GM08714 (cell line): ENCODE data around the gene TTBK1.
A peak's percentile ranks its signal among the peaks of the same experiment; 100 is the strongest.

ENCODE experiments used
- H3K4me3 ChIP-seq: fragments of 200-500 bp; sonication (Bioruptor generic); 2 replicates; pipeline ENCODE4 v1.5.1; 2014; ENCODE audit warnings: mild to moderate bottlenecking, low read length, inconsistent platforms
- ZNF274 ChIP-seq: IDR thresholded peaks from 2 replicates; pipeline ENCODE4 v1.6.1; 2012; ENCODE audit warnings: mild to moderate bottlenecking, low read depth, low read length

The TTBK1 gene

DNA sequence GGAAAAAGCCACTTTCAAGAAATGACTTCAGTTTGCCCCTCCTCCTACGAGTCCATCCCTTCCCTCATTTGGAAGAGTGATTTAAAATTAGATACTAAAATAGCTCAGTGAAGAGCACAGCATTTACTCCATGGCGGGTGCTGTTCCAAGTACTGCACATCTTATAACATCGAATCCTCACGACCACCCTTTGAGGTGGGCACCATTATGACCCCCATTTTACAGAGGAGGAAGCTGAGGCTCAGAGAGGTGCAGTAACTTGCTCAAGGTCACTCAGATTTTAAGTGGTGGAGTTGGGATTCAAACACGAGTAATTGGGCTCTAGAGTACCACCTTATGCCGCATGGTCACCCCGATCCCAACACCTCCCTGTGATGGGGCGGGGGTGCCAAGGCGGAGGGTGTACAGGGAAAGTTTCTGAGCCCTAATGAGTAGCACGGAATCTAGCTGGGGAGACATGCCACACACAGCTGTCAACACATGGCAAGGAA, 25.5 kb downstream of the TTBK1 start:
- H3K4me3 ChIP-seq = no peak overlapping the region
- no peak for TF ChIP-seq ZNF274

DNA sequence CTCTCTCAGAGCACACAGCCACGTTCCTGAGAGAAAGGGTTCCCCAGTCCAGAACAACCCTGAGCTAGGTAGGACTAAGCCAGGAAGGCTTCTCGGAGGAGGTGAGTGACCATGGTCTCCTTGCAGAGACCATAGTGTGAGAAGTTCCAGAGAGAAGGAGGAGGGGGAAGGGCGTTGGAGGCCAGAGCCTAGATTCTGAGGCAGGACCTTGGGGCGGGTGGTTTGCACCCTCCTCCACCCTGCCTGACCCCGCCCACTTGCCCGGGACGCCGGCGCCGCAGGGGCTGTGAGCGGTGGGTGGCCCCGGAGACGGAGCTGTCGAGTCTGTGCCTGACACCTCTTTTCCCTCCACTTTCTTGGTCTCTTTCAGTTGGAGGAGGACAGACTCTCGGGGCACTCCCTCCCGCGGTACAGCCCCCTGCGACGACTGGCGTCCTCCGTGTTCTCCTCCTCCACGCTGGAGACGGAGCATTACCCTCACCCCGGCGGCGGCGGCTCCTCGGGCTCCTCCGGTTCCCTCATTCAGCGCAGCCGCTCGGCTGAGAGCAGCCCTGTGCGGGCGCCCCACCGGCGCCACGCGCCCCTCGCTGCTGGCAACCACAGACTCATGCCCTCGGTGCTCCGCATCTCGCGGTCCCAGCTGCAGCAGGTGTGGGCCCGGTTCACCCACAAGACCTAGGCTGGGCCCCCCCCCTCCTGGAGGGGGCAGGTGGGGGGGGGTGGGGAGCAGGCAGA, 26.2 kb downstream of the TTBK1 start:
- no peak for TF ChIP-seq ZNF274
- peak overlapping the region; percentile 34; the same call in 1 of the 2 replicates for H3K4me3 ChIP-seq

DNA sequence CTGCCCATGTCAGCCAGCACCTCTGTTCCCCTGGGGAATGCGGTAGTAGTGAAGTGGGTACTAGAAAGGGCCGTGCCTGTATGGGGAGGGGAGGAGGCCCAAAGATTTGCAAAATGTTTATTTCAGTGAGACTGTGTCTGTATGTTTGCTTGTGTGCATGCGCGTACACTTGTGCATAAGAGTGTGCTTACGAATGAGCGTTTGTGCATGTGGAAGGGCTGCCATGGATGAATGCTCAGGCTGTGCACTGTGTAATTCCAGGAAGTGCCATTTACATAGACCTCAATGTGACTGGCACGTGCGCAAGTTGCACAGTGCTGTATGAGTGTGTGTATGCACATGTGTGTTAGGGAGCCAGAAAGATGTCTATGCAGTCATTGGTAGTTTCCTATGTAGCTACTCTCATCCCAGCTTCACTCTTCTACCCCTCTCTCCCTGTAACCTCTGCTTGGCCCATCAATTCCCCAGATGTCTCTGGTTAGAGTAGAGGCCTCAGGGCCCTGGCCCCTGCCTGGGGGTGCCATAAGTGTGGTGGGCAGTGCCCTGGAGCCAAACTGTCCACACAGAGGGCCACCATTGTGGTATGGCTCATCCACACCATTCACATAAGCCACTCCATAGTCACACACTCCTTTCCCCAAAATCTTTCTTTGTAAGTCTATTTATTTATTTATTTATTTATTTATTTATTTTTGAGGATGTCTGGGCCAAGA, 28.0 kb downstream of the TTBK1 start:
- no peak overlapping the region for H3K4me3 ChIP-seq
- TF ChIP-seq ZNF274 = no peak

DNA sequence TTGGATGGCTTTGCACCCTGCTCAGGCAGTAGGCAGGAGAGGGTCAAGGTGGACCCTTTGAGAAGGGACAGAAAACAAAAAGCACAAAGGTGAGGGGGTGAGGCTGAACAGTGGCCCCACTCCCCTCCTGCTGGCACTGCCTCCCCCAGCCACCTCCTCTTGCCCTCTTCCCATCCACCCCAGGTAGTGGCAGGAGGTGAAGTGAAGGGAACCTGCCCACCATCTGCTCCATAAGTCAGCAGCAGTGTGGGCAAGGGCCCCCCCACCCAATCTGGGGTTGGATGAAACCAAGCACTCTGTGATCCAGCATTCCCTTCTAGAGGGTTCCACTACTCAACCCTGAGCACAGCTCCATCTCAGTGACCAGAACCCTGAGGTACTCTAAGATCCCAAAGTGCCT, 28.7 kb downstream of the TTBK1 start:
- no peak for TF ChIP-seq ZNF274
- H3K4me3 ChIP-seq = no peak overlapping the region

DNA sequence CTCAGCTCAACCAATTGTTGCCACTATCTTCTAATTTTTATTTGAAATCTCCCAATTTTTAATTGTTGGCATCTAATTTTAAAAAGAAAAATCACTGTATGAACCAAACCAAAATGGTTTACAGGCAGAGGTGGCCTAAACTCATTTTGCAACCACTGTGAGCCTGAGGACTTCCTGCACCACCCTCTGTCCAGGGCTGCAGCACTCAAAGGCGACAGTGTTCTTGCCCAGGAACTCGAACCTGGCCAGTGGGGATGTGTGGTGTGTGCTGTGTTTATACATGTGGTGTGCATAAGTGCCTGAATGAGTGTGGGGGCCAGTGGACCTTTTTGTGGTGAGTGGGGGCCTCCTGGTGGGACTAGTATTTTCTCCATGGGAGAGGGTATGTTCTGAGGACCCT, 30.4 kb downstream of the TTBK1 start:
- TF ChIP-seq ZNF274 = no peak
- no peak overlapping the region for H3K4me3 ChIP-seq

DNA sequence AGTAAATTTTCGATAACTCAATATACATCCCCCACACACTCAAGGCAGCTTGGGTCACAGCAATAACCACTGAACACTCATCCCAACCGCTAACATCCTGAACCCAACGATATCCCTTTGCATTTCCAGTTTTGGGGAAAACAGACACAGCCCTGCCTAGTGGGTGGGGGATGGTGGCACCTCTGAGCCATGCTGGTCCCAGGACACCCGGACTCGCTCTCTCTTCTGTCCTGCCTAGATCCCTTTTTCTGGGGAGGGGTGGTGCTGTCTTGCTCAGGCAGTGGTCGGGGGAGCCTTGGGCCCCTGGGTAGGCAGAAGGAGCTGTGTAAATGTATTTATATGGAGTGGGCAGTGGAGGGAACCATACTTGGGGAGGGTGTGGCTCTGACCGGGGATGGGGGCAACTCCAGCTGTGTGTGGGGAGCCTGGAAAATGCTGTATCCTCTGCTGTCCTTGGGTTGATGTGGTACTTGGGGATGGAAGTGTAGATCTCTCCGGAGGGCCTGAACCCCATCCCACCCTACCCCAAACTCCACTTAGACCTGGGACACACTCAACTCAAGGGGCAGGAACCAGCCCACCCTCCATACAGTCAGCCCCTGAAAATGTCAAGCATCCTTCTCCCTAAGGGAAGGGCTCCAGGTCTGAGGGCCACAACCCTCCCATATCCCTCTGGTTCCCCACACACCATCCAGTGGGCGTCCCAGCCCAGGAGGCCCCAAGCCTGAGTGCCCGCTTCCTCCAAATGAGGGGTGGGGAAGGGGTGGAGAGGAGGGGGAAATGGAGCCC, 31.0 kb downstream of the TTBK1 start:
- no peak for TF ChIP-seq ZNF274
- no peak overlapping the region for H3K4me3 ChIP-seq

DNA sequence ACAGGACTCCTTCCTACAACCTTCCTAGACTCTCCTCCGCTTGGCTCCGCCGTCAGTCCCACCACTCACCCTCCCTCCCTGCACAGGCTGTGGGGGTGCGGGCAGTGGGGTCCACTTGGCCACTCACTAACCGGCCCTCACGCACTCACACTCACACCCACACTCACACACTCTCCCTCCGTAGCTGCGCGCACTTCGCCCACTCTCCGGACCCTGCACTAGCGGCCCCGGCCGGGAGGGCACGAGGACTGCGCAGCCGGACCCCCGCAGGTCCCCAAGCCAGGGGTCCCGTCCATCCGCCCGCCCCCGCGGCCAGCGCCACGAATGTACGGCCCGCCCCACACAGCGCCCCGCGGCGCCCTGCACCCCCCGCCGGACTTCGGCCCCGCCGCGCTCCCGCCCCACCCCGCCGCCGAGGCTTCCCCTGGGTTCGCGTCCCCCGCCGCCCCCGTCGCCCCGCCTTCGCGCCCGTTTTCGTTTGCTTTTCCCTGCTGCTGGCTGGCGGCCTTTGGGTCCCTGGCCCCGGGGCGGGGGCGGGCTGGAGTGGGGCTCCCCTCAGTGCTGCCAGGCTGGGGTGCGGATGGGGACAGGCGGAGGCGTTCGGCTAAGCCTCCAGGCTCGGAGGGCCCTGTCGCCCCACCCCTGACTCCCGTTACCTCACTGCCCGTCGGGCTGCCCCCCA, 31.8 kb downstream of the TTBK1 start:
- H3K4me3 ChIP-seq = no peak overlapping the region; the same call in 1 of the 2 replicates
- no peak for TF ChIP-seq ZNF274

DNA sequence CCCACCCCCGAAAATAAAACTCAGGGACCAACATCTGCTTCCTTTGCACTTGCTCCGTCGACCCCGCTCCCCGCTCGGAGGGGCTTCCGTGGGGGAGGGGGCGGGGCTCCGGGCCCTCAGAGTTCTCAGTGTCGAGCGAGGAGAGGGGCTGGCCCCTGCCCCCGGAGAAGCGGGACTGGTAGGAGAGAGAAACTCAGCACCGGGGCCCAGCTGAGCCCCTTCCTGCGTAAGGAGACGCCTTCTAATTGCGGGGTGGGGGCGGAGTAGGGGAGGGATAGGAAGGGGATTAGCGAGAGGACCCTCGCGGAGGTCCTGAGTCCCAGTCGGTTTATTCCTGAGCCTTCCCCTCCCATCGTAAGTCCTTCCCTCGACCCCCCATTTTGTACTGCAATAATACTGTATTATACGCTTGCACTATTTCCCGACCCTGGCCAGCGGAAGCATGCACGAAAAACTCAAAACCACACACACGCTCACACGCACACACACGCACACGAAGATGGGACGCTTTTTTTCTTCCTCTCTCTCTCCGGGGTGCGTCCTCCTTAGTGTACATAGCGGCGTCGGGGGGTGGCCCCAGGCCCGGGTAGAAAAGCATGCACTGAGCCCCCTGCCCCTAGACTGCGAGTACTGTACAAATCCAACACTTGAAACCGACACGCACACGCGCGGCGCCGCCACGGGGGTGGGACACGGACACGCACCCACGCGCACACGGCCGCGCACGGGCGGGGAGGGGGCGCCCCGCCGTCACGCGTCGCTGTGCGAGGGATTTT, 32.7 kb downstream of the TTBK1 start:
- peak overlapping the region; percentile 0; the same call in 1 of the 2 replicates for H3K4me3 ChIP-seq
- no peak for TF ChIP-seq ZNF274

DNA sequence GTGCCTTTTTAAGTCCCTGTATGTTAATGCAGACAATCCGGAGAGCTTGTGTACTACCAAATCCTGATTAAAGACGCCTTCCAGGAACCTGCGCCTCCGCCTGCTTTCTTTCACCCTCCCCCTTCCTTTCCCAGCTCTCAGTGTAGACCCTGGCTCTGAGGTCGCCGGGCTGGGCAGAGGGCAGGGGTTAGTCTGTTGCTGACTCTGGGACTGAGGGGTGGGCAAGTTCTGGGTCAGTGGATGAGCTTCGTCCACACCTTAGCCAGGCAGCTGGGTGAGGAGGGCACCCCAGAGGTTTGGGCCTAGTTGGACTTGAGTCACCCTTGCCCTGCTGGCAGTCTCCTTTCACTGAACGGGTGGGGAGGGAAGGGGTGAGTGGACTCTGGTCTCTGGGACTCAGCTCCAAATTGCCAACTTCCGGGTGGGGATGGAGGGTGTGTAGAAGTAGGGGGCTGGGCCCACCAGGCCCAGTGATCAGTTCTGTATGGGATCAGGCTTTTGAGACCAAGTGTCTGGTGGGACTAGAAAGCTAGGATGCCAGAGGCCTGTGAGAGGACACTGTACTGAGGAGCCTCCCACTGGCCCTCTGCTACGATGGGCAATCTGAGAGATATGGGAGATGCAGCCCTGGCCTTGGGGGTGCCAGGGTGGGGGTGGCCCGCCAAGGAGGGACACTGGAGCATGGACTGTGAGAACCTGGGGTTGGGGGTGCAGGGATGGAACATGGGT, 33.5 kb downstream of the TTBK1 start:
- TF ChIP-seq ZNF274 = no peak
- peak overlapping the region; percentile 0; the same call in 1 of the 2 replicates for H3K4me3 ChIP-seq

DNA sequence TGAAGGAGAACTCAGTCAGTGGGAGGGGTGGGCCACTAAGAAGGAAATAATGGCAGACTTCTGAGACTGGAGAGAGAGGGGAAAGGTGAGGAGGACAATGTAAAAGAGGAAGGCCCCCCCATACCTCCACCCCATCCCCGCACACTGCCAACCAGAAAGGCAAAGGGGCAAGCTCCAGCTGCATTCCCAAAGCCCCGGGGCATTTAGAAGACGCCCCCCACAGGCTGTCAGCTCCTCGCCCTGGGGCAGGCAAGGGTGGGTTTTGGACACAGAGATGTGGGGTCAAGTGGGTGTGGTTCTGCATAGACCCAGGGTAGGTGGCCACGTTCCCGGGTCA, 34.0 kb downstream of the TTBK1 start:
- no peak for TF ChIP-seq ZNF274
- no peak overlapping the region for H3K4me3 ChIP-seq

DNA sequence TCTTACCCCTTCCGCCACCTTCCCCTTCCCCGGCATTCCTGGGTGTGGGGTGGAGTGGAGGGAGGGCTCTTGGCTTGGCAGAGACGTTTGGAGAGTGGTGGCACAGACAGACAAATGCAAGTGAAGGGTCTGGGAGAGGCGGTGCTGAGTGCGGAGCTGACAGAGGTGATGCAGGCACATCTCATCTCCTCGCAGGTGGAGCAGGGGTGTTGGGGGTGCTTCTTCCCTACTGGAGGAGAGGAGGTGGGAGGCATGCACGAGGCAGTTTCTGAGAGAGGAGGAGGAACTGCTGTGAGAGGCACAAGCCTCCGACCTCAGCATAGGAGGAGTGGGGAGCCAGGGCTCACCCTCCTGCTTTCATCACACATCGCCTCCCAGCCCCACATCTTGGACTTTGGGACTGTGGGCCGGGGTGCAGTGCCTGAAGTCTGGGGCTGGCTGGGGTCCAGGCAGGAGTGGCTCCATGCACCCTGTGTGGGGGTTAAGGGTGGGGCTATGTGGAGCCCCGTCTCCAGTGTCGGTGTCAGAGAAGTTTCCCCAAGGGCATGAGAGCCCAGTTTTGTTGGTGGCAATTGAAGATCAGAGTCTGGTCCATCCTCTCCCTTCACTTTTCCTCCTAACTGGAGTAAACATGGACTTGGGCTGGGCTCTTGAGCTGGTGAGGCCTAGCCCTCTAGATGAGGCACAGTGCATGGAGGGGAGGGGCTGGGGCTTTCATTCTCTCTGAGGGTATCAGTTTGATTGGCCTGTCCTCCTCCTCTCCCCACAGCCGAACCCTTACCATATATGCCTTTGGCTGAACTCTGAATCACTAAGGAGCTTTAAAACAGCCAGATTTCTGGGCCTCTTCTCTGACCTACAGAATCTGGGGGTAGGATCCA, 34.6 kb downstream of the TTBK1 start:
- no peak for TF ChIP-seq ZNF274
- no peak overlapping the region for H3K4me3 ChIP-seq
